Measurements from ENCODE around the gene ADAMTS2.

The ADAMTS2 gene

GRCh38 chr5:179161901-179162300, 183.4 kb downstream of the ADAMTS2 start:
- DNase-seq (ENCODE audit: low read depth in 2 of 2), result no peak

GRCh38 chr5:179160584-179160983, 184.7 kb downstream of the ADAMTS2 start:
- no peak for DNase-seq (ENCODE audit: low read depth in 2 of 2)

- DNase-seq (ENCODE audit: low read depth in 2 of 2), result no peak
Measured at GRCh38 chr5:179158556-179158955, 186.7 kb downstream of the ADAMTS2 start.

- no peak for DNase-seq (ENCODE audit: low read depth in 2 of 2)
Measured at GRCh38 chr5:179154991-179155955, 190.0 kb downstream of the ADAMTS2 start.

- no peak for DNase-seq (ENCODE audit: low read depth in 2 of 2)
Measured at GRCh38 chr5:179154346-179154990, 190.8 kb downstream of the ADAMTS2 start.

GRCh38 chr5:179153921-179154345, 191.3 kb downstream of the ADAMTS2 start:
- DNase-seq (ENCODE audit: low read depth in 2 of 2), result no peak

GRCh38 chr5:179153341-179153901, 191.8 kb downstream of the ADAMTS2 start:
- no peak for DNase-seq (ENCODE audit: low read depth in 2 of 2)

- no peak for DNase-seq (ENCODE audit: low read depth in 2 of 2)
Measured at GRCh38 chr5:179152941-179153340, 192.3 kb downstream of the ADAMTS2 start.

- DNase-seq (ENCODE audit: low read depth in 2 of 2), result no peak
Measured at GRCh38 chr5:179152144-179152895, 192.9 kb downstream of the ADAMTS2 start.

- no peak for DNase-seq (ENCODE audit: low read depth in 2 of 2)
Measured at GRCh38 chr5:179151286-179152118, 193.8 kb downstream of the ADAMTS2 start.

GRCh38 chr5:179150011-179150410, 195.2 kb downstream of the ADAMTS2 start:
- DNase-seq (ENCODE audit: low read depth in 2 of 2), result no peak

GRCh38 chr5:179149278-179149677, 196.0 kb downstream of the ADAMTS2 start:
- no peak for DNase-seq (ENCODE audit: low read depth in 2 of 2)

GRCh38 chr5:179148703-179149170, 196.5 kb downstream of the ADAMTS2 start:
- no peak for DNase-seq (ENCODE audit: low read depth in 2 of 2)

- DNase-seq (ENCODE audit: low read depth in 2 of 2), result no peak
Measured at GRCh38 chr5:179147991-179148702, 197.1 kb downstream of the ADAMTS2 start.

- DNase-seq (ENCODE audit: low read depth in 2 of 2), result peak; percentile 32 to 39
Measured at GRCh38 chr5:179146277-179146676, 199.0 kb downstream of the ADAMTS2 start.

- DNase-seq (ENCODE audit: low read depth in 2 of 2), result no peak
Measured at GRCh38 chr5:179143446-179143845, 201.8 kb downstream of the ADAMTS2 start.

GRCh38 chr5:179142434-179143198, 202.6 kb downstream of the ADAMTS2 start:
- peak in 1 of 2 donors; percentile 14 for DNase-seq (ENCODE audit: low read depth in 2 of 2)

GRCh38 chr5:179141867-179142266, 203.4 kb downstream of the ADAMTS2 start:
- DNase-seq (ENCODE audit: low read depth in 2 of 2), result no peak

- no peak for DNase-seq (ENCODE audit: low read depth in 2 of 2)
Measured at GRCh38 chr5:179140293-179140692, 205.0 kb downstream of the ADAMTS2 start.

GRCh38 chr5:179139936-179140235, 205.4 kb downstream of the ADAMTS2 start:
- DNase-seq (ENCODE audit: low read depth in 2 of 2), result no peak
